ENCODE results near the gene TMEM204. TPM values are rescaled to one million over a fixed set of nuclear protein-coding genes. Genes with fewer than 3 reads are reported as not detected.

TMEM204 gene
- polyA plus RNA-seq, 2 of the 4 experiments (the other 2 are of a cell fraction): not detected

GRCh38 chr16:1559446-1559975, 26.0 kb downstream of the TMEM204 start:
- no peak for FAIRE-seq
- no peaks in the 10 kb centered on the region for H3K9me3 ChIP-seq
- no peak for DNase-seq (ENCODE audit: low read depth in 1 of 2, low spot score in 1 of 2)
- POLR2A ChIA-PET: no interaction called here
- CTCF ChIA-PET: interaction anchor here (1.1 kb wide), 1 partner anchor 31 kb away, joined by 3 read pairs; no protein-coding TSS in a partner anchor
- H3K27ac ChIP-seq: no peak overlapping the region
- H3K4me2 ChIP-seq: no peak overlapping the region
- TF ChIP-seq BHLHE40 (IDR thresholded peaks at IDR 0.05; ENCODE audit: low read depth, low read length) (no peak), MAFK (IDR thresholded peaks at IDR 0.05; ENCODE audit: partially characterized antibody) (peak; percentile 70)
- WGBS (ENCODE audit: missing lambda C conversion rate): 91% methylated on average over 18 of the region's 18 CpGs
- H3K4me1 ChIP-seq: no peaks in the 10 kb centered on the region
- ATAC-seq: no peak
- no peak overlapping the region for H3K4me3 ChIP-seq

DNA sequence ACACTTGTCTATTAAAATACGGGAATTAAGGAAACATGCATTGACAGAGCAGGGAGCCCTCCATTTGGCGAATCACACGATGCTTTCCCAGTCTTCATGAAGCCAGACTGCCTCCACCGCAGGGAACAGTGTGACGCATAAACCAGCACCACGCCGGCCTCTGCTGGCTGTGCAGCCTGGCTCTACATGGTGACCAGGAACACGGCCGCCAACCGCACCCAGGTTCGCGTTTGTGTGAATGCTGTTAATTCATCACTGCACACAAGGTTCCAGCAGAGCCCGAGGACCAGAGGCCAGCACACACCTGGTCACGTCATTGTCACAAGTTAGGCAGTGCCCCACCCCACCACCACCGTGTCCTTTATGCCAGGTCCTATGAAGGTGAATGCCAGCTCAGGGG, 26.7 kb downstream of the TMEM204 start:
- no peak for TF ChIP-seq MAX (IDR thresholded peaks at IDR 0.05)
- no peak overlapping the region for H3K27ac ChIP-seq
- WGBS (ENCODE audit: missing lambda C conversion rate): 93% methylated on average over 13 of the region's 15 CpGs
- no peak for DNase-seq (ENCODE audit: low read depth in 1 of 2, low spot score in 1 of 2)
- no peaks in the 10 kb centered on the region for H3K9me3 ChIP-seq
- ChIA-PET POLR2A (interaction anchor here (0.9 kb wide), 1 partner anchor 8 kb away, joined by 5 read pairs; no protein-coding TSS in a partner anchor), CTCF (interaction anchor here (1.0 kb wide), 1 partner anchor 15 kb away, joined by 3 read pairs; no protein-coding TSS in a partner anchor)
- ATAC-seq: no peak
- no peak for FAIRE-seq
- no peak overlapping the region for H3K4me2 ChIP-seq
- H3K4me3 ChIP-seq: no peak overlapping the region
- no peaks in the 10 kb centered on the region for H3K4me1 ChIP-seq

DNA sequence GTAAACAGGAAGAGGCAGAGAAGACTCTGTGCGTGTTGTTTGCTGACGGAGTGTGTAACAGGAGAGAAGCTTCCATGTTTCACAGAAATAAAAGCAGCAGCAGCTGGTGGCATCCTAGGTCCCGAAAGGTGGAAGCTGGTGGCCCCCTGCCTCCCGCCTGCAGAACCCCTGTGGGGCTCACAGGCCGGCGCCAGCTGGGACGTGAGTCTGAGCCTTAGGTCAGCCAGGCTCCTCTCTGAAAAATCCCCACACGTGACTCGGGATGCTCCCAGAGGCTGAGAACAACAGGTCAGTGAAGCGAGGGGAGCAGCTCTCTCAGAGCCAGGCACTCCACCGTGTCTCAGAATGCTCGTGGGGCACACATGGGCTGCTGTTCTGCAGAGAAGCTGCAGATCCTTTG, 27.4 kb downstream of the TMEM204 start:
- TF ChIP-seq CBX2 (IDR thresholded peaks at IDR 0.05; ENCODE audit: borderline replicate concordance, low read depth): no peak
- no peak overlapping the region for H3K4me2 ChIP-seq
- 94% methylated on average over 10 of the region's 12 CpGs for whole genome bisulfite sequencing (ENCODE audit: missing lambda C conversion rate)
- no peak overlapping the region for H3K4me3 ChIP-seq
- H3K27ac ChIP-seq: no peak overlapping the region
- DNase-seq (ENCODE audit: low read depth in 1 of 2, low spot score in 1 of 2) (no peak), FAIRE-seq (no peak), ATAC-seq (no peak)
- ChIA-PET CTCF (interaction anchor here (1.0 to 1.7 kb wide), 3 partner anchors 14 to 145 kb away, joined by 3 to 5 read pairs (median 5); partner anchors contain the start of gene MAPK8IP3), POLR2A (interaction anchor here (0.9 kb wide), 1 partner anchor 8 kb away, joined by 5 read pairs; no protein-coding TSS in a partner anchor)
- no peaks in the 10 kb centered on the region for H3K4me1 ChIP-seq
- H3K9me3 ChIP-seq: no peaks in the 10 kb centered on the region

GRCh38 chr16:1561266-1561665, 27.8 kb downstream of the TMEM204 start:
- H3K9me3 ChIP-seq: no peaks in the 10 kb centered on the region
- no peaks in the 10 kb centered on the region for H3K4me1 ChIP-seq
- H3K27ac ChIP-seq: no peak overlapping the region
- no peak overlapping the region for H3K4me3 ChIP-seq
- CTCF ChIA-PET: interaction anchor here (1.0 to 1.7 kb wide), 3 partner anchors 14 to 145 kb away, joined by 3 to 5 read pairs (median 5); partner anchors contain the start of gene MAPK8IP3
- H3K4me2 ChIP-seq: no peak overlapping the region
- FAIRE-seq (no peak), DNase-seq (ENCODE audit: low read depth in 1 of 2, low spot score in 1 of 2) (no peak), ATAC-seq (no peak)
- TF ChIP-seq, protein P1, sequence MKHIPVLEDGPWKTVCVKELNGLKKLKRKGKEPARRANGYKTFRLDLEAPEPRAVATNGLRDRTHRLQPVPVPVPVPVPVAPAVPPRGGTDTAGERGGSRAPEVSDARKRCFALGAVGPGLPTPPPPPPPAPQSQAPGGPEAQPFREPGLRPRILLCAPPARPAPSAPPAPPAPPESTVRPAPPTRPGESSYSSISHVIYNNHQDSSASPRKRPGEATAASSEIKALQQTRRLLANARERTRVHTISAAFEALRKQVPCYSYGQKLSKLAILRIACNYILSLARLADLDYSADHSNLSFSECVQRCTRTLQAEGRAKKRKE (CRISPR knock-in tag; IDR thresholded peaks at IDR 0.05; ENCODE audit: low read depth): no peak
- TF ChIP-seq JUNB (IDR thresholded peaks at IDR 0.05): no peak
- TF ChIP-seq KDM1A (IDR thresholded peaks at IDR 0.05; ENCODE audit: low read depth): no peak
- TF ChIP-seq GATA3 (IDR thresholded peaks at IDR 0.05; ENCODE audit: borderline replicate concordance): no peak
- no peak for TF ChIP-seq HOXB5 (CRISPR knock-in tag; IDR thresholded peaks at IDR 0.05)
- TF ChIP-seq NPAS2 (CRISPR knock-in tag; IDR thresholded peaks at IDR 0.05; ENCODE audit: borderline replicate concordance): no peak
- no peak for TF ChIP-seq FOXS1 (CRISPR knock-in tag; IDR thresholded peaks at IDR 0.05)
- TF ChIP-seq, protein P2, sequence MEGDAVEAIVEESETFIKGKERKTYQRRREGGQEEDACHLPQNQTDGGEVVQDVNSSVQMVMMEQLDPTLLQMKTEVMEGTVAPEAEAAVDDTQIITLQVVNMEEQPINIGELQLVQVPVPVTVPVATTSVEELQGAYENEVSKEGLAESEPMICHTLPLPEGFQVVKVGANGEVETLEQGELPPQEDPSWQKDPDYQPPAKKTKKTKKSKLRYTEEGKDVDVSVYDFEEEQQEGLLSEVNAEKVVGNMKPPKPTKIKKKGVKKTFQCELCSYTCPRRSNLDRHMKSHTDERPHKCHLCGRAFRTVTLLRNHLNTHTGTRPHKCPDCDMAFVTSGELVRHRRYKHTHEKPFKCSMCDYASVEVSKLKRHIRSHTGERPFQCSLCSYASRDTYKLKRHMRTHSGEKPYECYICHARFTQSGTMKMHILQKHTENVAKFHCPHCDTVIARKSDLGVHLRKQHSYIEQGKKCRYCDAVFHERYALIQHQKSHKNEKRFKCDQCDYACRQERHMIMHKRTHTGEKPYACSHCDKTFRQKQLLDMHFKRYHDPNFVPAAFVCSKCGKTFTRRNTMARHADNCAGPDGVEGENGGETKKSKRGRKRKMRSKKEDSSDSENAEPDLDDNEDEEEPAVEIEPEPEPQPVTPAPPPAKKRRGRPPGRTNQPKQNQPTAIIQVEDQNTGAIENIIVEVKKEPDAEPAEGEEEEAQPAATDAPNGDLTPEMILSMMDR (IDR thresholded peaks at IDR 0.05): no peak
- POLR2A ChIA-PET: interaction anchor here (0.9 kb wide), 1 partner anchor 7 kb away, joined by 5 read pairs; no protein-coding TSS in a partner anchor
- WGBS (ENCODE audit: missing lambda C conversion rate): 81% methylated on average over 7 of the region's 7 CpGs

DNA sequence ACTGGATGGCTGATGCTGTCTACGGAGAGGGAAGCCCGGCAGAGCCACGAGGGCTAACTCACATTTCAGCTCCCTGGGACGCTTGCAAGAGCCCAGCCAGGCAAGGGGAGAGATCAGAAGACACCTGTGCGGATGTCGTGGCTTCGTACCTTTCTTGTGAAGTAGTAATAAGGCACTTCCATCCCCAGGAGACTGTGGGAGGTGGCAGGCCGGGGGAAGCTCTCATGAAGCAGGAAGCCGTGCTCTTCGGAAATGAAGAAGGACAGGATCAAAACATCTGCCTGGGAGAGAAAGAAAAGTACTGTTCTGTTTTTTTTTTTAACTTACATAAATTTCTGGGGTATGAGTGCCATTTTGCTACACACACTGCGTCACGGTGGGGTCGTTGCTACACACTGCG, 28.4 kb downstream of the TMEM204 start:
- Histone ChIP-seq H3K27ac (no peak overlapping the region), H3K4me2 (no peak overlapping the region), H3K9me3 (no peaks in the 10 kb centered on the region), H3K4me3 (no peak overlapping the region), H3K4me1 (no peaks in the 10 kb centered on the region)
- ATAC-seq: no peak
- ChIA-PET CTCF (interaction anchor here (1.0 to 1.7 kb wide), 2 partner anchors 43 to 144 kb away, joined by 5 read pairs; partner anchors contain the start of gene MAPK8IP3), POLR2A (no interaction called here)
- no peak for FAIRE-seq
- DNase-seq (ENCODE audit: low read depth in 1 of 2, low spot score in 1 of 2): no peak
- WGBS (ENCODE audit: missing lambda C conversion rate): 91% methylated on average over 14 of the region's 14 CpGs
- TF ChIP-seq FOSB (CRISPR knock-in tag; IDR thresholded peaks at IDR 0.05): no peak
- TF ChIP-seq EHMT2 (IDR thresholded peaks at IDR 0.05; ENCODE audit: low read depth): no peak
- TF ChIP-seq ZFP36 (IDR thresholded peaks at IDR 0.05; ENCODE audit: borderline replicate concordance, partially characterized antibody): no peak
- TF ChIP-seq, protein P2 (IDR thresholded peaks at IDR 0.05): no peak
- TF ChIP-seq RCOR1 (IDR thresholded peaks at IDR 0.05; ENCODE audit: low read depth, low read length): no peak
- no peak for TF ChIP-seq RARB (CRISPR knock-in tag; IDR thresholded peaks at IDR 0.05)
- TF ChIP-seq, protein P1 (CRISPR knock-in tag; IDR thresholded peaks at IDR 0.05; ENCODE audit: low read depth): no peak
- TF ChIP-seq ZSCAN20 (CRISPR knock-in tag; IDR thresholded peaks at IDR 0.05): no peak
- TF ChIP-seq PBX3 (IDR thresholded peaks at IDR 0.05): no peak
